NCI-H446 treated with DMSO at 0.1 percent for 48 hours (cell line): ENCODE data around the gene OTC.

Experiments
- DNase-seq: peaks from one replicate; lab custom pipeline; 2025; lab: John Stamatoyannopoulos, UW

The OTC gene

DNA sequence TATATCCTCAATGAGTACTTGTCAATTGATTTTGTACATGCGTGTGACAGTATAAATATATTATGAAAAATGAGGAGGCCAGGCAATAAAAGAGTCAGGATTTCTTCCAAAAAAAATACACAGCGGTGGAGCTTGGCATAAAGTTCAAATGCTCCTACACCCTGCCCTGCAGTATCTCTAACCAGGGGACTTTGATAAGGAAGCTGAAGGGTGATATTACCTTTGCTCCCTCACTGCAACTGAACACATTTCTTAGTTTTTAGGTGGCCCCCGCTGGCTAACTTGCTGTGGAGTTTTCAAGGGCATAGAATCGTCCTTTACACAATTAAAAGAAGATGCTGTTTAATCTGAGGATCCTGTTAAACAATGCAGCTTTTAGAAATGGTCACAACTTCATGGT lies at the start of gene OTC:
TSS of gene OTC (plus strand) at position 243 of the 400 bp plus-strand sequence. CDS start at position 336, 93 bp downstream.
- DNase-seq: no peak

DNA sequence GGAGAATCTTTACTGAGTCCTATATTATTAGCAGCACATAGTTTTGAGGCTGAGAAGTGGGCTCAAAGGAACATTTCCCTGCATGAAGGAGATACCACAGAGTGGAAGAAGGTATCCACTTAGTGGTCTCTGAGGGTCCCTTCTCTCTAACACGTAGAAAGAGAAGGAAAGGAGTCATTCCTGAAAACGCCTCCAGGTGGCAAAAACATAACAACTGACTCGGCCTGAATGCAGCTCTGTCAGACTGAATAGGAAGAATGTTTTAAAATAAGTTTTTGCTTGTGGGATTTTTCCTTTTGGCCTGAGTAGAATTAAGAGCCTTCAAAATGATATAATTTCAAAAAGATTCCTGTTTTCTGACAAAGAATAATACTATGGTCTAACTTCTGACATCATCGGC lies 48.4 kb upstream of the OTC start:
- DNase-seq: no peak

DNA sequence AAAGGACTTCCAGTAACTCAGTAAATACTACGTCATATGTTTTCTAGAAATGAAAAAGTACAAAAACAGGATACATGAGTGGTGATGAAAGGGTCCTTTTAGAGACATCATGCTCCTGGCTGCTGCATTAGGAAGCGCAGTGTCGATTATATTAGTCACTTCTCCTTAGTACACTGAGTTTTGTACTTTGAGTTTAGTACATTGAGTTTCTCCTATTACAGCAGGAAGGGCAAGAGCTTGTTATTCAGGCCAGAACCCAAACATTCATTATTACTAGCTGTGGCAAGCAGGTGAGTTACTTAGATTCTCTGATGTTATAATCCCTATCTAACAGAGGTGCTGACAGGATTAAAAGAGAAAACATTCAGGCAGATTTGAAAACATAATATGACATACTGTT lies 46.4 kb upstream of the OTC start:
- DNase-seq: no peak

DNA sequence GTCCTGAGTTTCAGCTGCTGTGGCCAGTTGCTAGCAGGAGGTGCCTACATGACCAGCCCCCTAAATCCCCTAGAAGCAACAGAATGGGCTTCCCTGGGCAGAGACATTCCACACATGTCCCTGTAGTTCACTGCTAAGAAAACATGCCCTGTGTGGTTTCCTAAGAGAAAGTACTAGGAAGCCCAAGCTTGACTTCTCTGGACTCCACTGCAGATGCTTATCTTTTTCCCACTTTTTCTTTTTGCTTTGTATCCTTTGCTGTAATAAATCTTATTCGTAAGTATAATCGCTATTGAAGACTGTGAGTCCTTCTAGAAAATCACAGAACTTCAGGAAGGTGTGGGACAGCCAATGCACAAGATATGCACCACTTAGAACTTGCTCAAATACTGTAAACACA lies 40.7 kb upstream of the OTC start:
- DNase-seq: no peak

DNA sequence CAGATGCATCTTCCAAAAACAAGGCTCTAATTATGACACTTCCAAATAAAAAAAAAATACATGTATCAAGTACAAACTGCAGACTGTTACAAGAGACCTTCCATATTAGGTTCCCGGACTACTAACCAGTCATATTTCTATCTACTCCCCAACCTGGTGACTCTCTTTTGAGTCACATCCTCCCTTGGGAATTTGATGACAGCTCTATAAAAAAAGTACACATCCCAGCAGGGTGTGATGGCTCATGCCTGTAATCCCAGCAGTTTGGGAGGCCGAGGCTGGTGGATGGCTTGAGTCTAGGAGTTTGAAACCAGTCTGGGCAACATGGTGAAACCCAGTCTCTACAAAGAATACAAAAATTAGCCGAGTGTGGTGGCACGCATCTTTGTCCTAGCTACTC lies 40.0 kb upstream of the OTC start:
- DNase-seq: no peak

DNA sequence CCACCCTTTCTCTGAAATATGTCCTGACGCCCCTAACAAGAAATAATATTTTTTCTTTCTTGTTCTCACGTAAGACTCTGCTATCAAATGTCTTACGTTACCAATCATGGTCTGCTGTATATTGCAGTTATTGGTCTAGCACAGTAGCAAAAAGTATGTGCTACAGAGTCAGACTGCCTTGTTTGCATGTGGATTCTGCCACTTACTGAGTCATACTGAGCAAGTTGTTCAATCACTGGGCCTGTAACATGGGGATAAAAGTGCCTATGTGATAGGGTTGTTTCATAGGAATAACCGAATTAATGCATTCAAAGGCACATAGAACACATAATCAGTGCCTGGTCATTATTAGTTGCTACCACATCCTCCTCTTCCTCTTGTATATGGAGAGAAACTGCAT lies 39.2 kb upstream of the OTC start:
- DNase-seq: no peak

DNA sequence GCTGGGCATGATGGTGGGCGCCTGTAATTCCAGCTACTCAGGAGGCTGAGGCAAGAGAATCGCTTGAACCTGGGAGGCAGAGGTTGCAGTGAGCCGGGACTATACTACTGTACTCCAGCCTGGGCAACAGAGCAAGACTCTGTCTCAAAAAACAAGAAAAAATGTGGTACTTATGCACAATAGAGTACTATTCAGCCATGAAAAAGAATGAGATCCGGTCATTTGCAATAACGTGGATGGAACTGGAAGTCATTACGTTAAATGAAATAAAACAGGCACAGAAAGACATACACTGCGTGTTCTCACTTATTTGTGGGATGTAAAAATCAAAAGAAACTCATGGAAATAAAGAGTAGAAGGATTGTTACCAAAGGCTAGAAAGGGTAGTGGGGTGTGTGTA lies 37.2 kb upstream of the OTC start:
- no peak for DNase-seq

DNA sequence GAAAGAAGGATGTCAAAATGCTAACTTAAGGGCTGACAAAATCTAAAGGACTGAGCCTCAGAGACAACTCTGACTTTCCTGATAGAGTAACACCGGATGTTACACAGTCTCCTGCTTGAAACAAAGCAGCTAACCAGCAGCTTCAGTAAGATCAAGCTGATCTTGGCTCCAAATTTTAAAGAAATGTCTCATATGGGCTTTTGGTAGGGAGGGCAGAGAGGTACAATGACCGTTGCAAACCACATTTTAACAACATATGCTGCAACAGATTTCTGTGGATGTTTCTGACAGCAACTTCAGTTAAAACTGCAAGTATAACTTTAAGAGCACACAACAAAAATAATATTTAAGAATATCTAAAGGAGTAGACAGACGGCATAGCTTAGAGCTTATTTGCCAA lies 34.2 kb upstream of the OTC start:
- no peak for DNase-seq

DNA sequence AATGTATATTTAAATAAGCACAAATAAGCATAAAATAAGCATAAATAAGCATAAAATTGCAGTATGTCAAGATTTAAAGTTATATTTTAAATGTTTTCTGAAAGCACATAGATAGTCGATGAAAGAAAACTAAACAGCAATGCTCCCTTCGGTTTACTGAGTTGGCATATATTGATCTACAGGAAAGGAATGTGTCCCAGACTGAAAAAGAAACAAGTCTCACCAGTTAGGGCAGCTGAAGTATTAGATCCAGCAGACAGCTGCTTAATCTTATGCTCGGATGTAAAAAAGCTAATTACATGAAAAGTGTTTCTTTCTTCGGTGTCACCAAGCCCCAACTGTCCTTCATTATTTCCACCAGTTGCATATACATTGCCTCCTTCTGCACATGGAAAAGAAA lies 33.8 kb upstream of the OTC start:
- DNase-seq: no peak

DNA sequence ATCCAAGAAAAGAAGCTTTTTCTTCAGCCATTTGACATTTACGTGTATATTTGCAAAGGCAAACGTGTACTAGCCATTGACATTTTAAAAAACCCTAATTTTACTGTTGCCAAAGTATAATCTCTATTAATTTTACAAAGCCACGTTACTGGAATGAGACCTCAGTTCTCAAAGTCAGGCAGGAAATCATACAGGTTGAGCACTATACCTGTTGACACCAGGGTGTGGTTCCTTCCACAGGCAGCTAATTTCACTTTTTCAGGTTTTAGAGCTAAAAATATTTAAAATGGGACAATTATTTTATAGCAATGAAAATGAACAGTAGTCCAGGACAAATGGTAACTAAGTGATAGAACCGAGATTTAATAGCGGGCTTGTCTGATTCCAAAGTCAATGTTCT lies 31.6 kb upstream of the OTC start:
- DNase-seq: no peak

DNA sequence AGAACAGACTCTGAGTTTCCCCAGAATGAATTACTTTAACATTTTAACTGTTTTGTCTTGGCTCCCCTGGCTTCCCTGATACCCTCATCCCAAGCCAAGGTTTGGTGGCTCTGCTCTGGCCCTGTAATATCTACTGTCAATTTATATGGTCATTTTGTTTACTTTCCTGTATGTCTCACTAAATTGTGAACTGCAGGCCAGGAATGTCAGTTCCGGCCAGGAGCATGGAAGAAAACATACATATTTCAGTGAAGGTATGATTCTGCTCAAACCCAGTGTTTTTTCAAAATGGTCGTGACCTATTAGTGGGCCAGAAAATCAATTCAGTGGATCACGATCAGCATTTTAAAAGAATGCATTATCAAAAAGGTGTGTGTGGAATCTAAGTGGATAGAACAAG lies 26.3 kb upstream of the OTC start:
- DNase-seq: no peak

DNA sequence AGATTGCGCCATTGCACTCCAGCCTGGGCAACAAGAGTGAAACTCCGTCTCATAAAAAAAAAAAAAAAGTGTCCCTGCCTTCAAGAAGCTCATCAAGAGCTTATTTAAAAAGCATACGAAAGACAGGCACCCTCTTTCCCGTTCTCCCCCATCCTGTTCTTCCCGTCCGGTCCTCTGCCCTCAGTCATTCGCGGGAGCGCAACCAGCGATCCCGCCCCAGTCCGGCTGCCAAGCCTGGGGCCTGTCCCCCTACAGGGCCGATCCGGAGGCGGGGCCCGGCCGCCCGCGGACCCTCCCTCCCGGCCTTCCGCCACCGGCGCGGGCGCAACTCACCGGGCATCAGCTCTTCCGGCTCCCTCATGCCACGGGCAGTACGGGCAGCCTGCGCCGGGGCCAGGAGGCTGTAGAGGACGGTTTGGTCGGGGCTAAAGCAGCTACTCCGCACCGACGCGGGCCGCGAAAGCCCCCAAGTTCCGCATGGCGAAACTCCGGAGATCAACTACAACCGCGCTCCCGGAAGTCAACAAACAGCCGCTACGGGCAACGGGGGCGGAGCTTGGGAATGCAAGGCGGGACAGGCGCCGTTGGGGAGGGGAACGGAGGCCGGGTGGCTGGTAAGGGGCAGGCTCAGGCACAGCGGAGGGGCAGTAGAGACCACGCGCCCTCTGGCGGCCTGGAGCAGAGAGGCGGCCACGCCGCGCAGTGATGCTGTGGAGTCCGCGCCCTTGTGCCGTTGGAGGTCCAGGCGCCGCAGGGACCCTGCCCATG lies 25.2 kb upstream of the OTC start, which contains the start of gene RPGR:
TSS of gene RPGR (minus strand) at position 503 of the 768 bp plus-strand sequence. CDS start at position 361, 142 bp downstream.
- DNase-seq: peak; percentile 85

DNA sequence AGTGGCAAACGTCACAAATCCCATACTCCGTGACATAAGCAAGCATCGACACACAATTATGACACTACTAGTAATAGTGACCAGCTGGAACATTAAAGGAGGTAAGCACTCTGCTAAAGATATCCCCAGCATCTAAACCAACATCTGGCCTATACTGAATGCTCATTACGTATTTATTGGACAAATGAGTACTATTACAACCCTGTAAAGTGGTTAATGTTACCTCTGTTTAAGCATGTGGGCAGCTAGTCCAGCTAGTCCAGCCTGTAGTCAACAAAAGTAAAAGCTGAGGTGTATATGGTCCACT lies 24.7 kb upstream of the OTC start:
- no peak for DNase-seq

DNA sequence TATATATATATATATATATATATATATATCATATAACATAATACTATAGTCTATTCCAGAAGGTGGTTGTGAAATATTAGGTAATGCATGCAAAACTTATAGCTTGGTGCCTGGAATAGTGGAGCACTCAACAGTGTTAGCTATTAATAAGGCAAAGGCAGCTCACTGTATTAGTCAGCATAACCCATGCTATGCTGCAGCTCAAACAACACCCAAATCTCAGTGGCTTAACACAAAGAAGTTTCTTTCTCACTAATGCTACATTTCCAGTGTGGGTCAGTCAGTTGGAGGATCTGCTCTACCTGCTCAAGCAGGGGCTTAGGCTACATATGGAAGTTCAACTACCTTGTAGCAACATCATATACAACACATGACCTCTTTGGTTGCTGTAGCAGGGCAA lies 19.9 kb upstream of the OTC start:
- DNase-seq: no peak

DNA sequence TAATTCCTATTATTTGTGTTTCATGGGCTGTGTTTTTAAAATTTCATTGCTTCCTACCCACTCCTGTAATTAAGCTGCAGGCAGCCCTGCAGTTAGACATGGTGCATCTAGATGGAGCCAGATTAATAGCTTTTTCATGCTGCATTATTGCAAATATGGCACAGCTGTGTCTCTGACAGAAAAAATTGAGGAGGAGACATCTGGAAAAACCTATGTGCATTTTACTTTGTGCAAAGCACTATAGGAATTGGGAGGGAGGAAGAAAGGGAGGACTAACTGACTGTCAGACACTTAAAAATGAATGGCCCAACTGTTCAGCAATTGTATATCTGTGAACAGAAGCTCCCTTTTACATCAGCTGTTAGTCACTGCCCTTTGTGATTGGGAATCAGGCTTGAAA lies 17.0 kb upstream of the OTC start:
- DNase-seq: no peak

DNA sequence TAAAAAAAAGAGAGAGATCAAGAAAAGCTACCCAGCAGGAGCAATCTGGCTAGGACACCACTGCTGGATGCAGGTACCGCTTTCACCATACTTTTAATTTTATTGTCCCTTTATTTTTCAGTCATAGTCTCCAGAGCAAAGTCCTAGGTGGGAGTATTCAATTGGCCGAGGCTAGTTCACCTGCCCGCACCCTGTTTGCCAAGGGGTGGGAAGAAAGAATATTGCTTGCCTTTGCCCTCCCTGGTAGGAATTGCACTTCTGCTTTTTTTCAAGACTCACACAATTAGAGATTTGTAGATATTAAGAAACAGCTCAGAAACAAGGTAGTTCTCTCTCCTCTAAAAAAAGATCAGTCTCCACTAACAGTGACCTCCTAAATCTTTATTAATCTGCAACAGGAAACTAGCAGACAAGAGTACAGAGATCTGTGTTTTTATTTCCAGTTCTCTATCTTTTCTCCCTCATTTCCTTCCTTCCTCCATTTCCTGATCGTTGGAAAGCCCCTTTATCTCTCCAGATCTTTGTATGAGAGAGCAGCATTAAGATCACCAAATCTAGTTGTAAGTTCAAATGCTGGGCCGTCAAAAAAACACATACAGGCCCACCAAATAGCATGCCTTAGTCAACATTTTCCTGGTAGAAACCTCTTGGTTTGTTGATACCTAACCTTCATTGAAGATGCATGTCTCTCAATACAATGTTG lies 15.7 kb upstream of the OTC start:
- DNase-seq: no peak

DNA sequence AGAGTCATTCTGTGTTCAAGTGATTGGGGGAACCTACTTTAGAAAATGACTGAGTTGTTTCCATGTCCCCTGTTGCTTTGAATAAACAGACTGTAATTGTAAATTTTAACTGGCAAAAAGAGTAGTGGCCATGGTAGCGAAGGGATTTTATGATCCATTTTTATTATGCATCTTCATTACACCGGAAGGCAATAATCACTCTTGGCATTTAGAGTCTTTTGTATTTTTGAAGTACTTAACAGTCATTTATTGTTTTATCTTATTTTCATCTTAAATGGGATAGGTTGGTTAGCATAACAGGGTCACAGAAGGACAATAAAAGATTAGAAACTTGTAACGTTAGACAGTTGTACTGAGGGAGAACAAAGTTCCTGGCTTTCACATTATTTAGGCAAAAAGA lies 11.0 kb upstream of the OTC start:
- no peak for DNase-seq

DNA sequence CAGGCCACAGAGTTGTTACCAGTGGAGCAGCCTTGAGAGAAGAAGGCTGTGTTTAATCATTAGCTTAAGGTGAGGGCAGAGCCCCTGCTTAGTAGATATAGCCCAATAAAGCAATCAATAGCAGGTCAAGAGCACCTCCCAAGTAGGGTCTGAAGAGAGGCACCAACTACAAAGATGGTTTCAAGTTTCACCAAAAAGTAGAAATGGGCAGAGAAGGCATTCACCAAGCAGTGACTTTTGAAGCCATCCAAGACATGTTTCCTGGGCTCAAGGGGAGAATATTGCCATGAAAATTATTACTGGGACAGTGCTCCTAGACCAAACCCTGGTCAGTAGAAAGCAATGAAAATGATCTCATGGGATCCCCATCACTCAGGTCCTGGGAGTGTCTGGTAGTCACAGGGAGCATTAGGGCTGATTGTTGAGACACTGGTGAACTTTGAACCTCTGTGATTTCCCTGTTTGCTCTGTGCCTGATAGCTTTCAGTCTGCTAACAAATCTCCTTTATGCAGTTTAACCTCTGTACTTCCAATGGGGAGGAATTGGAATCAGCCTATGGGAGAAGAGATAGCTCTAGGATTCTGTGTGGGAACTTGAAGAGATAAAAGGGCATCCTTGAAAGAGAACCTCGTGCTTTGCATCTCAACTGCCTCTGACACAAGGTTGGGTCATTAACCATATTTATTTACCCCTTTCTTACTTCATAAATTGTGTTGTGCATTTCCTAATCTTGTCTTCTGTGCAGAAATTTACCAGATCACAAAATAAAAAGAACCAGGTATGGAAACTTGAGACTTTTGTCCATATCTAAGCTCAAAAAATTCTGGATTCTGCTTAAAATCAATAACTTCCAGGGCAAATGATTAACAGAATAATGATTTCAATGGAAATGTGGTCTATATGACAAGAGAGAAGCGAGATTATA lies 9.3 kb upstream of the OTC start:
- no peak for DNase-seq

DNA sequence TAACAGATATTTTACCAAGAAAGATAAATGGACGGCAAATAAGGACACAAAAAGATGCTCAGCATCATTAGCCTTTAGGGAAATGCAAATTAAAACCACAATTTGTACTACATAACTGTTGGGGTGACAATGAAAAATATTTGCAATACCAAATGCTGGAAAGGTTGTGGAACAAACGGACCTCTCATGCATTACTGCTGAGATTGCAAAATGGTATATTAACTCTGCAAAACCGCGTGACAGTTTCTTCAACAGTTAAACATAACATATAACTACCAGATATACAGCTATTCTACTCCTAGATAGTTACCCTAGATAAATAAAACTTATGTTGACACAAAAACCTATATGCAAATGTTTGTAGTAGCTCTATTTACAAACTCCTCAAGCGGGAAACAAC lies 6.3 kb upstream of the OTC start:
- DNase-seq: no peak

DNA sequence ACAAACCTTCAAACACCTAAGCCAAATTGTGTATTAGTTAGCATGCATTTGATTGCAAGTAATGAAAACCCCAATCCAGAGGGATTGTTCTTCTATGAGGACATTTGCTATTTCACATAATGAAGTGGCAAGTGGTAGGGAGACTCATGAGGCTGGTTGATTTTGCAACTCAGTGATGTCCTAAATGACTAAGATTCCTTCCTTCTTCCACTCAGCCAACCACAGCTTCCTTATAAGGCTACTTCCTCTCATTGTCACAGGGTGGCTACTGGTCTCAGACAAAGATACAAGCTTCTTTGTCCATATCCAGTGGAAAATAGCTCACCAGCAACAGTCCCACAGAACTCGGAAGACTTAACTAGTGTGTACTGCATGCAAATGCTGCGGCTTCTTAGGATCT lies 5.3 kb upstream of the OTC start:
- DNase-seq: no peak

DNA sequence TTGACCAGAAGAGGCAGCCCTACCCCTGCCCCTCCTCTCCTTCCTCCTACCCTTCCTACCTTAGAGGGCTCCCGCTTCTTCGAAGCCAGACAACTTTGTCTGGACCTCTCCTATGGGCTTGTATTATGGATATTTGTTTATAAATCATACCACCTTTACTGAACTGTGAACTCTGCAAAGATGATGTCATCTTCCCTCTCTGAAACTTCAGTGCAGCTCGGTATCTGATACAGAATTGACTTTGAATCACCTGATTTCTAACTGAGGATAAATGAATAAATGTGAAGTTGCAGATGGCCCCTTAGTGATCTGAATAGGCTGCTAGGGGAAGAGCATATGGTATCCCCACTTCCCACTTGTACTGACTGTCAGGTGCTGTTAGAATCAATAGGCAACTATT lies 1.1 kb upstream of the OTC start:
- no peak for DNase-seq

DNA sequence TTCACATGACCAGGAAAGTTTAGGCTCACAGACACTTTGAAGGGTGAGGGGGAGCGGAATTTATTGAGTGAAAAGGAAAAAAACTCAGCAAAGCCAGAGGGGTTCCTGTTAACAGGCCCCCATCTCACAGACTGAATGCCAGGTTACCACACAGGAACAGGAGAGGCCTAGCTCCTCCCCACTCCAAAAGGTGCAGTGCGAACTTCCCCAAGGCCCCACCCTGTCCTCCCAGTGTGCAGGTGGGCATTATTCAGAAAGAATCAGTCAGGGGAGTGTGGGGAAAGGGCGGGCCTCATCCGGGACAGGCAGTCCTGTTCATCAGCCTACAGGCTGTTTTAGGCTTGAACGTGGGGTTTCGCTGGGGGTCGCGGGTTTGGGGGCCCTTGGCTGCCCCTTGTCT lies 4.0 kb downstream of the OTC start:
- no peak for DNase-seq
